Trophoblast cell (in vitro differentiated cells and primary cell): ENCODE results near the gene ERC1.
"Not testable (repeated sequence)": the region's sequence is repeated elsewhere in the genome, so short reads cannot be mapped to it uniquely, and the experiment has no call there.

Source experiments
- DNase-seq, 2 donors: peaks; one replicate each; pipeline ENCODE4 v3.0.0-alpha.2; 2016
- H2AFZ ChIP-seq: 2 replicates; pipeline ENCODE4 v1.6.1; 2013; ENCODE audit warnings: low read length, moderate library complexity, mild to moderate bottlenecking; ENCODE audit not compliant: insufficient read depth, poor library complexity
- H2AK5ac ChIP-seq: 2 replicates; pipeline ENCODE4 v1.6.1; 2013; ENCODE audit warnings: mild to moderate bottlenecking, low read length
- H2BK120ac ChIP-seq: 2 replicates; pipeline ENCODE4 v1.6.1; 2013; ENCODE audit warnings: low read length, mild to moderate bottlenecking, moderate library complexity; ENCODE audit not compliant: insufficient read depth, poor library complexity
- H2BK12ac ChIP-seq: 2 replicates; pipeline ENCODE4 v1.6.1; 2013; ENCODE audit warnings: mild to moderate bottlenecking, low read length, moderate library complexity
- H2BK5ac ChIP-seq: 2 replicates; pipeline ENCODE4 v1.6.1; 2013; ENCODE audit warnings: low read length, low read depth, moderate library complexity, mild to moderate bottlenecking; ENCODE audit not compliant: poor library complexity
- H3K14ac ChIP-seq: 2 replicates; pipeline ENCODE4 v1.6.1; 2013; ENCODE audit warnings: mild to moderate bottlenecking, low read length
- H3K18ac ChIP-seq: 2 replicates; pipeline ENCODE4 v1.6.1; 2013; ENCODE audit warnings: mild to moderate bottlenecking, low read length
- H3K23ac ChIP-seq: 2 replicates; pipeline ENCODE4 v1.6.1; 2013; ENCODE audit warnings: low read length
- H3K27ac ChIP-seq: 2 replicates; pipeline ENCODE4 v1.5.1; 2013; ENCODE audit warnings: low read depth, mild to moderate bottlenecking, inconsistent platforms, low read length, moderate library complexity
- H3K27me3 ChIP-seq: 2 replicates; pipeline ENCODE4 v1.6.1; 2013; ENCODE audit warnings: inconsistent platforms, mild to moderate bottlenecking, low read length, moderate library complexity; ENCODE audit not compliant: insufficient read depth
- H3K36me3 ChIP-seq, 2 experiments: 1 replicate in 1 of 2; 2 replicates in 1 of 2; pipeline ENCODE4 v1.6.1; 2013; ENCODE audit warnings: low read length in 2 of 2, mild to moderate bottlenecking in 2 of 2, moderate library complexity in 1 of 2; ENCODE audit not compliant: insufficient read depth in 2 of 2, control insufficient read depth in 1 of 2
- H3K4ac ChIP-seq: 2 replicates; pipeline ENCODE4 v1.6.1; 2013; ENCODE audit warnings: low read depth, mild to moderate bottlenecking, low read length, moderate library complexity
- H3K4me1 ChIP-seq, 2 experiments: 1 replicate in 1 of 2; 2 replicates in 1 of 2; pipeline ENCODE4 v1.6.1; 2013; ENCODE audit warnings: low read length in 2 of 2, mild to moderate bottlenecking in 2 of 2, moderate library complexity in 1 of 2; ENCODE audit not compliant: insufficient read depth in 2 of 2, control insufficient read depth in 1 of 2
- H3K4me2 ChIP-seq: 2 replicates; pipeline ENCODE4 v1.6.1; 2013; ENCODE audit warnings: inconsistent platforms, mild to moderate bottlenecking, low read length, moderate library complexity
- H3K4me3 ChIP-seq: 2 replicates; pipeline ENCODE4 v1.5.1; 2013; ENCODE audit warnings: mild to moderate bottlenecking, low read depth, low read length, inconsistent platforms
- H3K79me1 ChIP-seq: one replicate; pipeline ENCODE4 v1.6.1; 2013; ENCODE audit warnings: low read length
- H3K79me2 ChIP-seq: 2 replicates; pipeline ENCODE4 v1.6.1; 2013; ENCODE audit warnings: low read length, mild to moderate bottlenecking; ENCODE audit not compliant: control insufficient read depth, insufficient read depth, poor library complexity
- H3K9ac ChIP-seq: 2 replicates; pipeline ENCODE4 v1.6.1; 2013; ENCODE audit warnings: mild to moderate bottlenecking, low read length
- H3K9me3 ChIP-seq: 2 replicates; pipeline ENCODE4 v1.6.1; 2013; ENCODE audit warnings: low read depth, mild to moderate bottlenecking, control low read depth, inconsistent platforms, low read length; ENCODE audit not compliant: insufficient read depth
- H4K12ac ChIP-seq: 2 replicates; pipeline ENCODE4 v1.6.1; 2013; ENCODE audit warnings: low read depth, mild to moderate bottlenecking, low read length, moderate library complexity
- H4K8ac ChIP-seq: 2 replicates; pipeline ENCODE4 v1.6.1; 2013; ENCODE audit warnings: low read depth, mild to moderate bottlenecking, low read length, moderate library complexity
- H4K91ac ChIP-seq: one replicate; pipeline ENCODE4 v1.6.1; 2013; ENCODE audit warnings: low read depth, mild to moderate bottlenecking, low read length, moderate library complexity
- WGBS: extraction: QIAGEN DNeasy Blood & Tissue Kit; methylation state at CpG from one replicate; pipeline ENCODE4 v1.1.7; 2013; ENCODE audit warnings: missing lambda C conversion rate; ENCODE audit not compliant: insufficient read length, insufficient coverage; ENCODE audit errors: extremely low coverage; 5-methylcytosine and 5-hydroxymethylcytosine counted together

The ERC1 gene

DNA sequence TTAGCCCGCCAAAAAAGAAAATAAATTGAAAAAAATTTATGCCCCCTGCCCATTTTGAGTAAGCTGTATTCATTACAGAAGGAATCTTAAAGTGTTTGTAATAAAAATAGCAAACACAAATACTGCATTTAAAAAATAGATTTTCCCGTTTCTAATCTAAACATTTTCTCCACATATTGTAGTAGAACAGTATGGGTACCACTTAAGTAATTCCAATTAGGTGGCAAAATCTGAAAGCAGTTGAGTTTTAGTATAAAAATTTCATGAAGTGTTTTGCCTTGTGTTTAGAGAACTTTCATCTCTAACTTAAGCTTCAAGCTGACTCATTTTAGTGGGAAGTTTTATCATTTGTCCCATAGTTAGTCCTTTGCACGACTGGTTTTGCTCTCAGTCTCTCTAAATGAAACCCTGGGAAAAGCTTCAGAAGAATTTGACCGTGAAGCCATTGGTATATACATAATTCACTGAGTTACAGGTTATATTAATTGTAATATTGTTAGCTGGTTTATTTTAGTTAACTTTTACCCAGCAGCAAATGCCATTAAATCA lies 214.6 kb downstream of the ERC1 start:
- Histone ChIP-seq H3K79me2 (no peaks in the 10 kb centered on the region), H3K27ac (no peak overlapping the region), H3K4me3 (no peak overlapping the region), H2AK5ac (no peak overlapping the region), H3K79me1 (no peaks in the 10 kb centered on the region), H3K23ac (no peak overlapping the region), H4K8ac (no peak overlapping the region), H3K9me3 (no peaks in the 10 kb centered on the region), H3K9ac (no peak overlapping the region), H3K27me3 (no peaks in the 10 kb centered on the region), H3K4ac (no peak overlapping the region), H3K4me2 (no peak overlapping the region), H3K14ac (no peak overlapping the region), H3K4me1 (peaks cover 0 to 3% of the 10 kb centered on the region in 2 experiments), H3K18ac (no peak overlapping the region), H2AFZ (no peak overlapping the region), H2BK12ac (no peak overlapping the region), H4K12ac (no peak overlapping the region), H2BK5ac (no peak overlapping the region), H2BK120ac (no peak overlapping the region), H4K91ac (no peak overlapping the region), H3K36me3 (no peaks in the 10 kb centered on the region)
- DNase-seq, result no peak
- no CpG with 5 or more reads among the region's 4 CpGs for WGBS

DNA sequence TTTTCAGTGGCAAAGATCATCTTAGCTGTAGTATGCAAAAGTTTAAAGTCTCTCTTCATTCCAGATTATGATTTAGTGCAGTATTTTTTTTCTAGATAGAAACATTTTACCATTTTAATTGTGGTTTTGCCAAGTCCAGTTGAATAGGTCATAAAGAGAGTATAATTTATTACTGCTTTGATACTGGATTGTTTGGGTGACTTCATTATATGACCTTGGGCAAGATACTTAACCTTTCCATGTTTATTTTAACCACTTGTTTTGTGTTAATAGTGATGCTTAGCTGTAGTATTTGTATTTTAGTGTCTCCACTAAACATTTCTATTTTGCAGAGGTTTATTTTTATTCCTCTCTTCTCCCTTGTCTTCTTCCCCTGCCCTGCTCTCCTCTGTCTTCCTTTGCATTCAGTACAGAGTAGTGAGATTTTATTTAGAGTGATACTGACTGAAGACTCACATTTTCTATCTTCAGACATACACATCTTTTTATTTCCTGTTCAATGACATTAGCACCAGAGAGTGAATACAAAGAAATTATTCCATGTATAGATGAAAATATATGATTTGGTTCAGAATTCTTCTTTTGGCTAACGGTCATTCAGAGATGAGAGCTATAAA lies 215.2 kb downstream of the ERC1 start:
- Histone ChIP-seq H3K27me3 (no peaks in the 10 kb centered on the region), H3K79me1 (no peaks in the 10 kb centered on the region), H2BK5ac (no peak overlapping the region), H3K18ac (no peak overlapping the region), H3K27ac (no peak overlapping the region), H4K91ac (no peak overlapping the region), H2AFZ (no peak overlapping the region), H3K4me2 (no peak overlapping the region), H3K14ac (no peak overlapping the region), H2BK120ac (no peak overlapping the region), H3K36me3 (no peaks in the 10 kb centered on the region), H2AK5ac (no peak overlapping the region), H4K8ac (no peak overlapping the region), H4K12ac (no peak overlapping the region), H3K4me1 (peaks cover 0 to 3% of the 10 kb centered on the region in 2 experiments), H3K4me3 (no peak overlapping the region), H3K23ac (no peak overlapping the region), H3K4ac (no peak overlapping the region), H3K9me3 (no peaks in the 10 kb centered on the region), H2BK12ac (no peak overlapping the region), H3K9ac (no peak overlapping the region), H3K79me2 (no peaks in the 10 kb centered on the region)
- DNase-seq, result no peak
- WGBS, result no CpG with 5 or more reads among the region's 1 CpG

DNA sequence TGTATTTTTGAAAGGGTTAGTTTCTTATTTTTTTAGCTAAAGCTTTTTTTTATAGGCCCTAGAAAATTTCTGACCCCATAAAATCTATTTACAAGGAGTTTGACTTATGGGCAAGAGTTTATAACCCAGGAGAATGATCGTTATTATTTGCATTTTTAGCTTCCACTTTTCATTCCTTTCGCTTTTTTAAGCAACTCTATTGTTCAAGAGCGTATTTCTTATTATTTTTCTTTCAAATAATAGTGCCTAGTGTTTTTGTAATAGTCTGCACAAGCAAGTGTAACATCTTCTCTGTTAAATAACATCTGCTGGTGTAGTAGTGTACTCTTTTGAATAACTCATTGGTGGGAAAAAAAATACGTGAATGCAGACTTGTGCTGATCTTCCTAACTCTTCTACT lies 216.3 kb downstream of the ERC1 start:
- Histone ChIP-seq H3K27ac (no peak overlapping the region), H2AK5ac (no peak overlapping the region), H3K9me3 (no peaks in the 10 kb centered on the region)

DNA sequence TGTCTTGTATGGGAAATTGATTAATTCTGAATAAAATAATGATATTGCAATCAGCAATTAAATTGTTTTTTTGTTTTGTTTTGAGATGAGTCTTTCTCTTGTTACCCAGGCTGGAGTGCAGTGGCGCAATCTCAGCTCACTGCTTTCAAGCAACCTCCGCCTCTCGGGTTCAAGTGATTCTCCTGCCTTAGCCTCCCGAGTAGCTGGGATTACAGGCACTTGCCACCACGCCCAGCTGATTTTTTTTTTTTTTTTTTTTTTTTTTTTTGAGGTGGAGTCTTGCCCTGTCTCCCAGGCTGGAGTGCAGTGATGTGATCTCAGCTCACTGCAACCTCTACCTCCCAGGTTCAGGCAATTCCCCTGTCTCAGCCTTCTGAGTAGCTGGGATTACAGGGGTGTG lies 217.7 kb downstream of the ERC1 start:
- H4K8ac ChIP-seq, DNase-seq, H3K9ac ChIP-seq, H2BK5ac ChIP-seq, H3K79me2 ChIP-seq, H3K18ac ChIP-seq, H3K4me3 ChIP-seq, H3K9me3 ChIP-seq, H2BK120ac ChIP-seq, H3K4me1 ChIP-seq, H3K36me3 ChIP-seq, H3K14ac ChIP-seq, H3K27ac ChIP-seq, H3K23ac ChIP-seq, H4K12ac ChIP-seq, H3K4me2 ChIP-seq, H4K91ac ChIP-seq, H3K79me1 ChIP-seq, H3K4ac ChIP-seq, H2BK12ac ChIP-seq, H3K27me3 ChIP-seq, H2AK5ac ChIP-seq, H2AFZ ChIP-seq: not testable (repeated sequence)
- no CpG with 5 or more reads among the region's 5 CpGs for WGBS

More for the DNA sequence above, 216.3 kb downstream of the ERC1 start:
- H3K9ac ChIP-seq, result no peak overlapping the region
- no CpG with 5 or more reads among the region's 4 CpGs for WGBS
- no peaks in the 10 kb centered on the region for H3K79me2 ChIP-seq
- no peak overlapping the region for H2BK120ac ChIP-seq
- H2BK12ac ChIP-seq, result no peak overlapping the region
- no peak overlapping the region for H4K91ac ChIP-seq
- H3K4me2 ChIP-seq, result no peak overlapping the region
- no peak overlapping the region for H3K4me3 ChIP-seq
- peaks cover 0 to 2% of the 10 kb centered on the region in 2 experiments for H3K4me1 ChIP-seq
- no peaks in the 10 kb centered on the region for H3K36me3 ChIP-seq
- no peak overlapping the region for H4K12ac ChIP-seq
- no peak overlapping the region for H3K4ac ChIP-seq
- no peak overlapping the region for H3K14ac ChIP-seq
- no peak overlapping the region for H4K8ac ChIP-seq
- H2BK5ac ChIP-seq, result no peak overlapping the region
- H3K18ac ChIP-seq, result no peak overlapping the region
- no peaks in the 10 kb centered on the region for H3K79me1 ChIP-seq
- no peak overlapping the region for H3K23ac ChIP-seq
- H3K27me3 ChIP-seq, result no peaks in the 10 kb centered on the region
- H2AFZ ChIP-seq, result no peak overlapping the region
- no peak for DNase-seq
